GM18907 (cell line): ENCODE data around the gene STX8.

Experiments used
- ATAC-seq: cut with Tn5 transposase; IDR thresholded peaks from one replicate; pipeline ENCODE4 v1.9.1; 2021; ENCODE audit warnings: mild to moderate bottlenecking, moderate library complexity; ENCODE audit not compliant: unreplicated experiment

The STX8 gene

GRCh38 chr17:9309216-9309615 lies 266.4 kb downstream of the STX8 start:
- no peak for ATAC-seq

DNA sequence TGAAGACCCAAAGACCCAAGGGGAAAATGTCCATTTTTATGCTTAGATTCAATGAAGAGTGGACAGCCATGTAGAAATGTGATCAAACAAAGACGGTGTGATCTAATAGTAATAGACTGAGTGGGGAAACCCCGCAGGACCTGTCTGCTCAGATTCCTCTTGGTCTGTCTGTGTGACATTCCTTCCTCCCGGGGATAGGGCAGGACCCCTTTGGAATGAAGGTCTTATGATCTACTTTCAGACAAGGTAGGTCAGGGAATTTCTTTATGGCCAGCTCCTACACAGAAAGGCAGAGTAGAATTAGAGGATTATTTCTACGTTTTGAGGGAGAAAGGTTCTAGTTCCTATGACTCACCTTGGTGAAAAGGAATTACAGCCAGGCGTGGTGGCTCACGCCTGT lies 267.6 kb downstream of the STX8 start:
- ATAC-seq = no peak

DNA sequence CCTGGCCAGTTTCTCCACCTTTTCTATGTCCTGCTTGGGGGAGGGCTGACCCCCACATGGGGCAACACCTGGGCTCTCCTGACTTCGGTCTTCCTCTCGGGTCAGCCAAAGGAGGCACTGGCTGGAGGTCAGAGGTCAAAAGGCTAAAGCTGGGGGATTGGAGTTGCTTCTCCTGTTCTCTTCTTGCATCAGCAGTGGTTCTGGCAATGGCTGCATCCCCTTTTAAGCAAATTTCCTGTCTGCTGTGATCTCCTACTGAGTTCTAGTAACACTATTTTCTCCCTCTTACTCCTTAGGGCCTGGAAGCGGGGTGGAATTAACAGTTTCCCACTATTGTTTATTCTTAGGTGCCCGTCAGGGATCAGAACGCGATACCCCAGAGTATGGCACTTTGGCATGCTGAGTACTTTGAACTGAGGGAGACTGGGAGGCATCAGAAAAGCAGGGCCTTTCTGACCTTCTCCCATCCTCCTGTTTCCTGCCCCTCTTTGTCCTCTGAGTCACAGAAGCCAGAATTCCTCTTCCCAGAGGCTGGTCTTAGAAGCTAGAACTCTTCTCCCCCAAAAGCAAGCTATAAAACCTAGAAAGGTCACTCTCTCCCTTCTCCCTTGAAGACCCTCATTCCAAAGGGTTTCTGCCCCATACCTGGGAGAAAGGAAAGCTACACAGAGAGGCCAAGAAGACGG lies 268.2 kb downstream of the STX8 start:
- no peak for ATAC-seq

DNA sequence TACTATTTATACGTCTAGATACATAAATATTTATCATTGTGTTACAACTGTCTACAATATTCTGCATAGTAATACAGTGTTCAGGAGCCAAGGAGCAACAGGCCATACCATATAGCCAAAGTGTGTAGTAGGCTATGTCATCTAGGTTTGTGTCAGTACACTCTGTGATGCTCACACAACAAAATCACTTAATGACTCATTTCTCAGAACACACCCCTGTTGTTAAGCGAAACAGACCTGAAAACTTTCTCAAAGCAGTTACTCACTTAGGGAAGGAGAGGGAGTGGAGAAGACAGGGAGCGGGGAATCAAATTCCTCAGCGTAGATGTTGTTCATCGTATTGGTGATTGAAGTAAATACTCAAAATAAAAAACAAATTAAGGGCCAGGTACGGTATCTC lies 269.5 kb downstream of the STX8 start:
- no peak for ATAC-seq

- ATAC-seq = no peak
Observed at GRCh38 chr17:9299695-9300094, 275.9 kb downstream of the STX8 start.

DNA sequence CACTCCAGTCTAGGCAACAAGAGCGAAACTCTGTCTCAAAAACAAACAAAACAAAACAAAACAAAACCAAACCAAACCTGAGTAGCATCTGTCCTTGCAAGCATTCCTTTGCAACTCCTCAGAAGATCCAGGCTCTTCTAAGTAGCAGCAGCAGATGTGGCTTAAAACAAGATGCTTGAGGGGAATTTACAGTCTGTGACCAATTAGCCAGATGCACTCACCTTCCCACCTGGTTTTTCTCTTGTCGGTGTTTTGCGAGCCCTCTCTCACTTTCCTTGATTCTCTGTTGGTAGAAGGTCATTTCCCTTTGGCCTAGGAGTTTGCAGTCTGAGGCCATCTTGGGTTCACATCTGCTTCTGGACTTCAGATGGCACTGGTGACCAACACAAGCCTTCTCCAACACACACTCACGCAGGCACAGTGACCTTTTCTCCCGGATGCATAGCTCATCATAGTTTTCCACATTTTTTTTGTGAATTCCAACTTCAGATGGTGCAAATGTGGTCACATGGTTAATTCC lies 276.8 kb downstream of the STX8 start:
- no peak for ATAC-seq

DNA sequence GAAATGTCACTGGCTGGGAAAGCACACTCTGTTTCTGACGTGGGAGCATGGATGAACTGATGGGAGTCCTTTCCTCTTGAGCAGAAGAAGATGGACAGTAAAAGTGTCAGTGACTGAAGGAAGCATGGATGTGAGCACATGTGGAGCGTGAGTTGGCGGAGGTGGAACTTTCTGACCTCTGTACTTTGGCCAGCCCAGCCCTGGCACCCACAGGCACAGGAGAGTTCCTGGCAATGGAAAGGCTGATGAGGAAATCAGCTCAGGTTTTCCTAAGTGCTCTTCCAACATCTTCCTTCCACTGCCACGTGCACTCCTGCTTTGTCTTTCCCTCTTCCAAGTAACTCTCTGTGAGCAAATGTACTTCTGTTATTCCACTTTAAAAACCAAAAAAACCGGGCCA lies 277.5 kb downstream of the STX8 start:
- ATAC-seq = no peak

DNA sequence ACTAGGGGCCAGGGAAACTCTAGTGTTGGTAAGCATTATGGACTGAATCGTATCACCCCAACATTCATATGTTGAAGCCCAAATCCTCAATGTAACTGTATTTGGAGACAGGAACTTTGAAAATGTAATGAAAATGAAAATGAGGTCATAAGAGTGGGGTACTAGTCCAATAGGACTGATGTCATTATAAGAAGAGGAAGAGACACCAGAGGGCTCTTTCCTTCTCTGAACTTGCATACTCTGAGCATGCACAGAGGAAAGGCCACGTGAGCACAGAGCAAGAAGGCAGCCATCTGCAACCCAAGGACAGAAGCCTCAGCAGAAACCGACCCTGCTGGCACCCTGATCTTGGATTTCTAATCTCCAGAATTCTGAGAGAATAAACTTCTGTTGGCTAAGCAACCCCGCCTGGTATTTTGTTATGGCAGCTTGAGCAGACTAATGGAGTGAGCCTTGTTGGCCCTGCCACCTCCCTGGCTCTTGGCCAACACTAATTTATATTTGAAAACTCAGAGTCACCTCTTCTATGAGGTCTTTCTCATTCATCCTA lies 280.9 kb downstream of the STX8 start:
- ATAC-seq = no peak

DNA sequence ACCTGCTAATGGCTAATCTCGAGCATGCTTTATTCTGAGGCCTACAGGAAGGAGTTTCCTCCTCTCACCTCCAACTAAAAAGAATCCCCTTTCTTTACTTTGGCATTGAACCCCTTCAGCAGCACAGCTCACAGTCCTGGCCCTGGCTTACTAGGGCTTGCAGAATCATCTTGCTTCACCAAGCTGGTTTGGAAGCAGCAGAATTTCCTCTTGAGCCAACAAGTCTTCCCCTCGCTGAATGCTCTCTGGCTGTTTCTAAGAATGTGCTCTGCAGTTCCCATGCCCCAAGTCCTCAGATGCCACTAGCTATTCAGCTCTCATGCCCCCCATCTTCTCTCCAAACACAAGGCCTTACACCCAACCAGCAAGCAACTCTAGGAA lies 283.1 kb downstream of the STX8 start:
- no peak for ATAC-seq

DNA sequence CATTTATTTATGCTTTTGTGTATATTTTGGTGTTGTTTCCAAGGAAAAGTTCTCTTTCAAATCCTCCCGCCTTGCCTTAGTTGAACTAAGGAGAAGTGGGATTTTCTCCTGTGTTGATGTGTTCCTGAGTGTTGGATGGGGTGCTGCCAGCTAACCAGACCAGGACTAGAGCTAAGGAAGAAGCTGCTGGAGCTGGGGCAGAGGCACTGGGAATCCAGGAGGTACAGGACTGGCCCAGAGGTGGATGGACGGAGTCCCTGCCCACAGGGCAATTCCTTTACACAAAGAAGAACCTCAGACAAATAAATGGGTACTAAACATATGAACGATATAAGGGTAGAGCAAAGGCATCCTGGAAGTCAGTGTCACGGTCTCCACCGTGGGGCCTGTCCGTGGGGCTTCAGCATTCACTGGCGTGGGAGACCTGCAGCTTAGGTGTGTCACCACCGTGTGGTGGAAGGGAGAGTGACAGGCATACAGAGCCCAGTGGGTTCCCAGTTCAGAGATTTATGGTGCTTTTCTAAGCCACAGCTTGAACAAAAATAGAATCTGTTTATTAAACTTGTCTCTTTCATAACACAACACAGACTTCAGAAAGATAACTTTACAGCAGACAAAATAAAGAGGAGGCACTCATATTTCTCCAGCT lies 283.6 kb downstream of the STX8 start:
- ATAC-seq = peak; percentile 39

DNA sequence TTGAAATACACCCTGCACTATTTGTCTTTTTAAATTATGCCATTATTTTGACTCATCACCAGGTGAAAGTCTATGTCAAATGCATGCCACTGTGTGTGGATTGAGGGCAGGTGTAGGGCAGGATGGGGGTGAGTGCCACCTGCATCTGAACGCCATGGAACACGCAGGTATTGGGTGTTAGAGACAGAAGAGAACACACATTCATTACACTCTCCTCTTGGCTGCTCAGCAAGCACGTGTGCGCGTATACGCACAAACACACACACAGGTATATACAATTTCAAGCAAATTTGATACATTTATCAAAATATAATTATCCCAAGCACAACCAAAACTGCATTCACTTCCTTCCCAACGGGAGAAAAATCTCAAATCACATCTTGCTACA lies 285.4 kb downstream of the STX8 start:
- ATAC-seq = no peak

DNA sequence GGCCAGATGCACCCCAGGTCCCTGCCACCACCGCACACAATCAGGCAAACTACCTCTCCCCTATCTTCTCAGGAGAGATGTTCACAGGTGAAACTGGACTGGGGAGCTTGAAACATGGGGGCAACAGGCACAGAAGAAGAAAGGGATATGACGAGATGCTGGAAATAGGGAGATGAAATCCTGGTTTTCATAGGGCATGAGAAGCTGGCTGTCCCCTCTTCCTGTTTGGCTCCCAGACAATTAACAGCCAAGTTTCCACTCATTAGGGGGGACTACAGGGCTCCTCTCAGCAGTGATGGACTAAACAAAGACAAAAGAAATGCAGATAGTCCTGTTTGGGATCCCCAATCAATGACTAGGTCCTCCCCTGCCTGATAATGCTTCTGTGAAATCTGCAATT lies 288.3 kb downstream of the STX8 start:
- no peak for ATAC-seq

- no peak for ATAC-seq
Observed at GRCh38 chr17:9286434-9286833, 289.2 kb downstream of the STX8 start.

GRCh38 chr17:9285602-9286427 lies 289.8 kb downstream of the STX8 start:
- no peak for ATAC-seq

GRCh38 chr17:9284884-9285283 lies 290.7 kb downstream of the STX8 start:
- ATAC-seq = no peak

DNA sequence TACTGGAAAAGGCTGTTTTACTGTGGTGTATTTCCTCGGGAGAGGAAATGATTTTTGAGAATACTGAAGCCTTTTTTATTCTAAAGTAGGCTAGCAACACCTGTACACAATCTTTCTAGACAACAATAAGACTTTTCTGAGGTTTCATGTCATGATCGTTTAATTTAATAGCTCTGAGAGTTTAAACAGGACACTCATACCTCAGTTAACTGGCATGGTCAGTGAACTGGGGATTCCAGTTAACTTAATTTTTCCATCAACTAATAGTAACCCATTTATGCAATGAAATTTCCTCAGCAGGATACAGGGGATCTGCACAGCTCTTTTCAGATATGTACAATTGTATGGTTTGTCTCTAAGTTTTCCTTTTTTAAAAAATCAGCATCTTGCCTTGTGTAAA lies 291.7 kb downstream of the STX8 start:
- ATAC-seq = no peak

DNA sequence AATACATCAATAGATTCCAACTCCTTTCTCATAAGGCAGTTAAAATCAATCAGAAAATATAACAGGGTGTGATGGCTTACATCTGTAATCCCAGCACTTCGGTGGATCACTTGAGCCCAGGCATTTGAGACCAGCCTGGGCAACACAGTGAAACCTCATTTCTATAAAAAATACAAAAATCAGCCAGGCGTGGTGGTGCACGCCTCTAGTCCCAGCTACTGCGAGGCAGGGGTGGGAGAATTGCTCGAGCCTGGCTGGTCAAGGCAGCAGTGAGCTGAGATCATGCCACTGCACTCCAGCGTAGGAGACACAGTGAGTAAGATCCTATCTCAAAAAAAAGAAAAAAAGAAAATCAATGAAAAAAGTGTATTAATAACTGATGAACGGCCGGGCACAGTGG lies 295.7 kb downstream of the STX8 start:
- no peak for ATAC-seq

DNA sequence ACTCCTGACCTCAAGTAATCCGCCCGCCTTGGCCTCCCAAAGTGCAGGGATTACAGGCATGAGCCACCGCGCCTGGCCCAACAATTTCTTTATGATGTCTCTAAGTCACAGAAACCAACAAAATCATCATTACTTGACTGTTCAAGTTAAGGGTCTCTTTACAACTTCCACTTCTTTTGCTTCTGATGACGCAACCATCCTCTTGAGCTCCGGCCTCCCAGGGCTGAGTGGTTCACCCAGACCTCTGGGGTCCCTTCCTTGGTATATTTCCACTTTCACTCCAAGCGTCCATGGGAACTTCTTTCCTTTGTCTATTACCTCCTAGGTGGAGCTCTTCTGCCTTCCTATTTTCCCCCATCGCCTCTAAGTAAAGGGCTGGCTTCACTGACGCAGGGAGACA lies 300.6 kb downstream of the STX8 start:
- no peak for ATAC-seq

DNA sequence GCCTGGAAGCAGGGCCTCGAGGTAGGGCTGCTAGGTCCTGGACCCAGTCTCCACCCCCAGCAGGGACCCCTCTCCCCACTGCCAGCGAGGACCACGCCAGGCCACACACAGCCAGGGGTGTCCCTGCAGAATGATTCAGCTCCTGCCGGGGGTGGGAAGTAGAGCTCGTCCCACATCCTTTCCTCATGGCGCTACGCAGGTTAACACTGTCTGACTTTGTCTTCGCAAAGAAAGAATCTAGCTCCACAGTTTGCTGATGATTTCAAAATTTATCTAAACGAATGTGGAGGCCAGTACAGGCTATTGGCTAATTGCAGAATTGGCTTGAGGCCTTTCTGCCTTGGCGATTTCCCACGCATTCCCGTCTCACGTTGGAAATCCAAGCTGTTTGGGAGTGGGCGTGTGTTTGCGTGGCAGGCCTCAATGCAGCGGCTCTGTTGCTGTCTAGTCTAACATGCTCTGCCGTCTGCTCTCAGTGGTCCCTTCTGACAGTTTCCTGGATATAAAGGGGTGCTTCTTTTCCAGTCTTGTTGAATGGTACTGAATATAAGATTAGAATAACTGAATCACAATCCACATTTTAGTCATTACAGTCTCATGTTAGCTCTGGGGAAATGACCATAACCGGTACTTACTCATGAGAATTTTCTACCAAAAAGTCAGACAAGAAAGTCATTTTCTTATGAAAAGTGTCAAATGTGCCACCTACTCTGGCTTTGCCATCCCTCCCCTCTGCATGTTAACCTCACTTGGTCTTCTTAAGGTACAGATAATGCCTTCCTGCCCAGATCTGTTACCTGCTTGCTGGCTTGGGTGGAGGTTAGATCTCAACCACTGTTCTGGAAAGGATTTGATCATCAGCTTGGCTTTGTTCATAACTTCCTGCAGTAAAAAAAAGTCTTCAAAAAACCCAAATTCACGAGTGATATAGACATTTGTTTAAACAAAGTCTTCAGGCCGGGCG lies 301.9 kb downstream of the STX8 start:
- no peak for ATAC-seq

DNA sequence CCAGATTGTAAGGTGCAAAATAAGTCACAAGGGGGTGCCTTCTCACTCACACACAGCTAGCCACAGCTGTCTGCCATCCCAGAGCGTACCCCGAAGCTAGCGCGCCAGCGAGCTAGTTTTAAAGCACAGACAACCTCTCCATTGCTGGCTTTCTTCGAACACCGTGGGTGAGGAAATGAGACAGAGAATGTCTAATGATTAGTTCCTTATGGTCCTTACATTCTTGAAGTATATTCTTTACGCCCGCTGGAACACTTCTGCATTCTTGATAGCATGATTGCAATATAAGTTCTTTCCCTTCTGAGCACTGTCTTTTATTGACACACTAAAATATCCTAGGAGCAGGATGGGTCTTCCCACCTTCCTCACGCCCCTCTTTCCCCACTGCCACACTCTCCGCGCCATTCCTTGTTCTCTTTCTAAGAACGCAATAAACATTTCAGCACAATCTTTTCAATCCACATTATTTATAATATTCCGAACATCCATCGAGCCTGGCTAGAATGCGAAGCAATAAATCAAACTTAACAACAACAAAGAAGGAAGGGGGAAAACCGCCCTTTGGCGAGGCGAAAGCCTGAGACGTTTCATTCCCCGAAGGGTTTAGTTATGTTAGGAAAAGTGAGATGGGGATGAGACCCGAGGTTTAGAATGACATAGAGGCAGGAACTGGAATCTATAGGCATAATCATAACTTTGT lies 303.0 kb downstream of the STX8 start:
- no peak for ATAC-seq
